GM12891 (cell line): ENCODE data around the gene FXYD7.

ENCODE experiments used
- DNase-seq: peaks from one replicate; pipeline ENCODE4 v3.0.0; 2011; ENCODE audit warnings: low spot score; ENCODE audit not compliant: insufficient read length
- FAIRE-seq: peaks from 2 replicates; lab custom pipeline; 2011; peaks lifted over from hg19 to GRCh38; lab: Jason Lieb, UNC
- PAX5 ChIP-seq: IDR thresholded peaks from 2 replicates; pipeline ENCODE4 v1.6.1; 2011; ENCODE audit warnings: low read length, moderate library complexity, mild to moderate bottlenecking; ENCODE audit not compliant: insufficient read depth, severe bottlenecking
- POLR2A ChIP-seq: IDR thresholded peaks from 2 replicates; pipeline ENCODE4 v1.6.1; 2011; ENCODE audit warnings: low read depth, low read length, control low read depth
- POLR2AphosphoS5 ChIP-seq: IDR thresholded peaks from 2 replicates; pipeline ENCODE4 v1.6.1; 2011; ENCODE audit warnings: low read depth, low read length, control low read depth
- POU2F2 ChIP-seq: IDR thresholded peaks from 2 replicates; pipeline ENCODE4 v1.6.1; 2011; ENCODE audit warnings: low read depth, mild to moderate bottlenecking, control low read depth, low read length, moderate library complexity
- SPI1 ChIP-seq: IDR thresholded peaks from 2 replicates; pipeline ENCODE4 v1.6.1; 2011; ENCODE audit warnings: low read depth, low read length, control low read depth
- TAF1 ChIP-seq: IDR thresholded peaks from 2 replicates; pipeline ENCODE4 v1.6.1; 2011; ENCODE audit warnings: low read depth, low read length, control low read depth

FXYD7 gene

GRCh38 chr19:35168196-35168595, 25.1 kb downstream of the FXYD7 start:
- TF ChIP-seq SPI1 (no peak), POLR2A (no peak), POU2F2 (no peak), POLR2AphosphoS5 (no peak), TAF1 (no peak), PAX5 (no peak)
- no peak for FAIRE-seq
- DNase-seq, result no peak

- DNase-seq (no peak), FAIRE-seq (no peak)
- no peak for TF ChIP-seq TAF1
- no peak for TF ChIP-seq POLR2A
- no peak for TF ChIP-seq SPI1
- no peak for TF ChIP-seq POLR2AphosphoS5
- TF ChIP-seq PAX5, result no peak
- no peak for TF ChIP-seq POU2F2
Observed at GRCh38 chr19:35169221-35169995, 26.4 kb downstream of the FXYD7 start.

- TF ChIP-seq PAX5 (no peak), TAF1 (no peak)
- FAIRE-seq, result no peak
- no peak for DNase-seq
Observed at GRCh38 chr19:35170359-35171061, 27.5 kb downstream of the FXYD7 start.

GRCh38 chr19:35171730-35172129, 28.7 kb downstream of the FXYD7 start:
- no peak for DNase-seq
- FAIRE-seq, result no peak
- TF ChIP-seq POLR2A (no peak), POU2F2 (no peak), POLR2AphosphoS5 (no peak)

GRCh38 chr19:35174226-35174625, 31.2 kb downstream of the FXYD7 start:
- FAIRE-seq (no peak), DNase-seq (no peak)
- TF ChIP-seq SPI1 (no peak), POLR2A (no peak), TAF1 (no peak), POLR2AphosphoS5 (no peak), POU2F2 (no peak), PAX5 (no peak)

- TF ChIP-seq POLR2AphosphoS5 (no peak), PAX5 (no peak), TAF1 (no peak), POU2F2 (no peak), POLR2A (no peak), SPI1 (no peak)
- DNase-seq, result no peak
- no peak for FAIRE-seq
Observed at GRCh38 chr19:35176181-35176570, 33.1 kb downstream of the FXYD7 start.

- TF ChIP-seq POLR2AphosphoS5 (no peak), TAF1 (no peak), PAX5 (no peak), POU2F2 (no peak), SPI1 (no peak), POLR2A (no peak)
- DNase-seq (no peak), FAIRE-seq (no peak)
Observed at GRCh38 chr19:35177377-35178274, 34.6 kb downstream of the FXYD7 start.

GRCh38 chr19:35178701-35179100, 35.6 kb downstream of the FXYD7 start:
- no peak for FAIRE-seq
- TF ChIP-seq POU2F2 (no peak), POLR2A (no peak), TAF1 (no peak), SPI1 (no peak), POLR2AphosphoS5 (no peak), PAX5 (no peak)
- DNase-seq, result no peak

GRCh38 chr19:35179830-35180229, 36.8 kb downstream of the FXYD7 start:
- no peak for DNase-seq
- FAIRE-seq, result no peak
- TF ChIP-seq POLR2AphosphoS5 (no peak), POLR2A (no peak), SPI1 (no peak)

- TF ChIP-seq POU2F2 (no peak), SPI1 (no peak), PAX5 (no peak), POLR2A (no peak), TAF1 (no peak), POLR2AphosphoS5 (no peak)
- FAIRE-seq, result no peak
- DNase-seq, result no peak
Observed at GRCh38 chr19:35181387-35181786, 38.3 kb downstream of the FXYD7 start.
